Hair follicular keratinocyte (primary cell): Measurements from ENCODE around the gene CARTPT. TPM values are rescaled to one million over a fixed set of nuclear protein-coding genes. Genes with fewer than 3 reads are reported as not detected.

ENCODE experiments used
- total RNA-seq: library from RNA; depleted of rRNA; stranded (reverse); fragments of >200 nt; gene quantifications from 2 replicates; pipeline ENCODE4 v1.2.3, GENCODE V29; 2015

The CARTPT gene
- not detected in 2 replicates for total RNA-seq

DNA sequence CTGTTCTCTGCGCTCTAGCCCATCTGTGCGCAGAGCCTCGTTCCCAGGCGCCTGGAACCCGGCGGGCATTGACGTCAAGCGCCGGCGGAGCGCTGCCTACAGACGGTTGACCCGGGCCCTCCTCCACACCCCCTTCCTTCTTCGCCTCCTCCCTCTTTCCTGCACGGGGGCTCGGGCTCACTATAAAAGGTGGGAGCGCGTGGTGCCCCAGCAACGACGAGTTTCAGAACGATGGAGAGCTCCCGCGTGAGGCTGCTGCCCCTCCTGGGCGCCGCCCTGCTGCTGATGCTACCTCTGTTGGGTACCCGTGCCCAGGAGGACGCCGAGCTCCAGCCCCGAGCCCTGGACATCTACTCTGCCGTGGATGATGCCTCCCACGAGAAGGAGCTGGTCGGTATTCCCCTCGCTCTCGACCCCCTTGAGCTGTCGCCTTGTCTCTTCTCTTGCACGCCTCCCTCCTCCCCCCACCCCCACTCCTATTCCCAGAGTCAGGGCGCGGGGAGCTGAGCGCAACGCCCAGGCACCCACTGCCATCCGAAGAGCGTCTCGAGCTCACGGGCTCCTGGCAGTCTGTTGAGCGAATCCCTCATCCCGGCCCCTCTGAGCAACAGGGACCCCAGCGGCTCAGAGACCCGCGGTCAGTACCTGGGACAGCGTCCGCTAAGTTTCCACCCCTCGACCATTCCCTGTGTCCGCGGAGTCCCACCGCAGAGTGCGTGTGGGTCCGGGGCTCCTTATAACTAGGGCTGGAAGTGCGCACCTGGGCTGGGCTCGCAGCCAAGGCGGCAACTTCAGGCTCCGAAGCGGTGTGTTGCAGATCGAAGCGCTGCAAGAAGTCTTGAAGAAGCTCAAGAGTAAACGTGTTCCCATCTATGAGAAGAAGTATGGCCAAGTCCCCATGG lies at the start of gene CARTPT:
CARTPT (plus strand) TSS at position 213 of the 902 bp plus-strand sequence; CDS start at position 232, 19 bp downstream.

Other genes with a start within 250 kb of the CARTPT start
- gene MCCC2, start 131.9 kb upstream of the CARTPT start, total RNA-seq = 39.3 and 39.6 TPM in 2 replicates